LNCaP clone FGC (cell line): ENCODE results near the gene GGNBP2.
"Not testable (repeated sequence)": the region's sequence is repeated elsewhere in the genome, so short reads cannot be mapped to it uniquely, and the experiment has no call there.

ENCODE experiments used
- DNase-seq: peaks from one replicate; pipeline ENCODE4 v3.0.0-alpha.2; 2011; ENCODE audit warnings: low read depth
- H3K4me3 ChIP-seq: 2 replicates; pipeline ENCODE4 v1.5.1; 2011; ENCODE audit warnings: mild to moderate bottlenecking, low read depth, low read length, control low read depth
- TF ChIP-seq, protein P1 (sequence below): IDR thresholded peaks from 2 replicates; pipeline ENCODE4 v1.5.1; 2012; ENCODE audit warnings: mild to moderate bottlenecking; ENCODE audit not compliant: control insufficient read depth, insufficient read depth; ENCODE audit errors: extremely low read depth

The GGNBP2 gene

DNA sequence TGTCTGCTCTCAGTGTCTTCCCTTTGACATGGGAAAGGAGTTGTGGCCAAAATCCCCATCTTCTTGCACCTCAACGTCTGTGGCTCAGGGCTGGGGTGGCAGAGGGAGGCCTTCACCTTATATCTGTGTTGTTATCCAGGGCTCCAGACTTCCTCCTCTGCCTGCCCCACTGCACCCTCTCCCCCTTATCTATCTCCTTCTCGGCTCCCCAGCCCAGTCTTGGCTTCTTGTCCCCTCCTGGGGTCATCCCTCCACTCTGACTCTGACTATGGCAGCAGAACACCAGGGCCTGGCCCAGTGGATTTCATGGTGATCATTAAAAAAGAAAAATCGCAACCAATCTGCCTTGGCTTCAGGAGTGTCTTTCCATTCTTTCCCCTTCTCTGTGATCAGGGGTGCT is 55.7 kb downstream of the GGNBP2 start:
- no peak for DNase-seq
- TF ChIP-seq, protein P1, sequence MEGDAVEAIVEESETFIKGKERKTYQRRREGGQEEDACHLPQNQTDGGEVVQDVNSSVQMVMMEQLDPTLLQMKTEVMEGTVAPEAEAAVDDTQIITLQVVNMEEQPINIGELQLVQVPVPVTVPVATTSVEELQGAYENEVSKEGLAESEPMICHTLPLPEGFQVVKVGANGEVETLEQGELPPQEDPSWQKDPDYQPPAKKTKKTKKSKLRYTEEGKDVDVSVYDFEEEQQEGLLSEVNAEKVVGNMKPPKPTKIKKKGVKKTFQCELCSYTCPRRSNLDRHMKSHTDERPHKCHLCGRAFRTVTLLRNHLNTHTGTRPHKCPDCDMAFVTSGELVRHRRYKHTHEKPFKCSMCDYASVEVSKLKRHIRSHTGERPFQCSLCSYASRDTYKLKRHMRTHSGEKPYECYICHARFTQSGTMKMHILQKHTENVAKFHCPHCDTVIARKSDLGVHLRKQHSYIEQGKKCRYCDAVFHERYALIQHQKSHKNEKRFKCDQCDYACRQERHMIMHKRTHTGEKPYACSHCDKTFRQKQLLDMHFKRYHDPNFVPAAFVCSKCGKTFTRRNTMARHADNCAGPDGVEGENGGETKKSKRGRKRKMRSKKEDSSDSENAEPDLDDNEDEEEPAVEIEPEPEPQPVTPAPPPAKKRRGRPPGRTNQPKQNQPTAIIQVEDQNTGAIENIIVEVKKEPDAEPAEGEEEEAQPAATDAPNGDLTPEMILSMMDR, result no peak
- H3K4me3 ChIP-seq, result peak overlapping the region; percentile 92

DNA sequence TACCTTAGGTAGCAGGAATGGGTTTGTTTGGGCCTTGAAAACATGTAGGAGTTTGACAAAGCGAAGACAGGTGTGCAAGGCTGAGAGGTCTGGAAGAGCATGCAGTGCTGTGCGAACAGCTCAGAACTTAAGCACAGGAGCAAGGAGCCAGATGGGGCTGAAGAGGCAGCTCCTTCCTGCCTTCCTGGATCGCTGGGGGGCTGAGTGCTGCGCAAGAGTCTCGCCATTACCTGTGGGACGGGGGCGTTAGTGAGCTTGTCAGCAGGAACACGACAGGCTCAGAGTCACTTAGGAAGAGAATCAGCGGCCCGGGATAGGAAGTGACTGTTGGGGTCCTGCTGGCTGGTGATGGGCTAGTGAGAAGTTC is 56.2 kb downstream of the GGNBP2 start:
- TF ChIP-seq, protein P1, result 0 out of 2 replicates have a peak, but pooled peaks have one; percentile 2
- no peak for DNase-seq
- peak overlapping the region; percentile 92 for H3K4me3 ChIP-seq

DNA sequence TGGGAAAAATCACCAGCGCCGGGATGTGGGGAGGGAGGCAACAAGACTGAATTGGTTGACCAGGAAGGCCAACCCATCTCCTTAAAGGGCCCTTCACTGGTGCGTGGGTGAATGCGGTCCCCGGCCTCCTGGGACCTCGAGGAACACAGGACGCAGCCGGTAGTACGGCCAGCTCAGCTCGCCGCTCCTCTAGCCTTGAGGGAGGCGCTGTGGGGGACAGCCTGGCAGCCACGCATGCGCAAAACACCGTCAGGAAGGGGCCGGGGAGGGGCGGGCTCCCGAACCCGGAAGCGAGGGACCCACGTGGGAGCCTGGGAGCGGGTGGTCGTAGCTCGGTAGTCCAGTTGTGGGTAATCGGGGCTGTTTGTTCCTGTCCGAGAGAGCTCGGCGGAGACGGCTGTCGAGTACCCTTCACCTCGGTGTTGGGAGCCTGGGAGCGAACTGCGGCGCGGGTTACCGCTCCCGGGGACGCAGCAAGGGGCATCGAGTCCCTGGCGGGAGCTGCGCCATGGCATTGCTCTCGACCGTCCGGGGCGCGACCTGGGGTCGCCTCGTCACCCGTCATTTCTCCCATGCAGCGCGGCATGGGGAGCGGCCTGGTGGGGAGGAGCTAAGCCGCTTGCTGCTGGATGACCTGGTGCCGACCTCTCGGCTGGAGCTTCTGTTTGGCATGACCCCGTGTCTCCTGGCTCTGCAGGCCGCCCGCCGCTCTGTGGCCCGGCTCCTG is 56.7 kb downstream of the GGNBP2 start, which contains the start of gene MRM1:
Gene MRM1 (plus strand): TSS at position 281 of the 727 bp plus-strand sequence. CDS start 228 bp downstream, at position 509.
- H3K4me3 ChIP-seq, result peak within 1 kb of the TSS; percentile 92

DNA sequence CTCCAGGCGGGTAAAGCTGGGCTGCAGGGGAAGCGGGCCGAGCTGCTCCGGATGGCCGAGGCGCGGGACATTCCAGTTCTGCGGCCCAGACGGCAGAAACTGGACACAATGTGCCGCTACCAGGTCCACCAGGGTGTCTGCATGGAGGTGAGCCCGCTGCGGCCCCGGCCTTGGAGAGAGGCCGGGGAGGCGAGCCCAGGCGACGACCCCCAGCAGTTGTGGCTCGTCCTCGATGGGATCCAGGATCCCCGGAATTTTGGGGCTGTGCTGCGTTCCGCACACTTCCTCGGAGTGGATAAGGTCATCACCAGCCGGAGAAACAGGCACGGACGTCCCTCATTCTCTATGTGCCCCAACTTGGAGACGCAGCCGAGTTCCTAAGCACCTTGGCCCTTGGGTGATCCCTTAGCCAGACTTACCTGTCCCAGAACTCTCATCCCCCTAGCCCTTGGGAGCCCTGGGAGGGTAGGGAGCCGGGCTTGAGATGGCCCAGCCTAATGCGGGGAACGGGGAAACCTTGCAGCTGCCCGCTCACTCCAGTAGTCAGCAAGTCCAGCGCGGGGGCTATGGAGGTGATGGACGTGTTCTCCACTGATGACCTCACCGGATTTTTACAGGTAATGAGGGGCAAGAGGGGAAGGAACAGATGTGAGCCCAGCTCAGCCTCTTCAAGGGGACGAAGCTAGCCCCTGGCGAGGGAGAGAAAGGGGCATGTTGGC is 57.5 kb downstream of the GGNBP2 start:
- H3K4me3 ChIP-seq, result peak overlapping the region; percentile 92
- TF ChIP-seq, protein P1, result no peak
- DNase-seq, result no peak

More for the DNA sequence above, 56.7 kb downstream of the GGNBP2 start, which contains the start of gene MRM1:
- DNase-seq, result peak; percentile 70
- TF ChIP-seq, protein P1, result peak; percentile 43

DNA sequence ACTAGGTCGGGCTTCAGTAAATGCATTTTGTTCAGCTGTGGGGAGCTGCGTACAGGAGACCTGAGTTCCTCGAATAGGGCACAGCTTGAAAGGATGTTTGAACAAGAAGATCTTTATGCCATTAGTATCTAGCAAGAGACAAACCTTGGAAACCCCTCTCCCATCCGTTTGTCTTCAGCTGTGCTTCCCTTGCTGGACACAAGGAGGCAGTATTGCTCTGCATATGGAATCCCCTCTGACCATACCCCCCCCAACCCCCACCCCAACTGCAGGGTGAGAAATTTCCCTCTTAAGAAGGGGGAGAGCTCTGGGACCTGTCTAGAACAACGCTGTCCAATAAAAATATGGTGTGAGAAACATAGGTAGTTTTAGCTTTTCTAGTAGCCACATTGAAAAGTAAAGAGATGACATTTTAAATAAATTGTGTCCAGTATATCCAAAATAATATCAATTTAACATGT is 58.2 kb downstream of the GGNBP2 start:
- no peak for DNase-seq
- peak overlapping the region; percentile 92 for H3K4me3 ChIP-seq
- TF ChIP-seq, protein P1, result peak; percentile 91

DNA sequence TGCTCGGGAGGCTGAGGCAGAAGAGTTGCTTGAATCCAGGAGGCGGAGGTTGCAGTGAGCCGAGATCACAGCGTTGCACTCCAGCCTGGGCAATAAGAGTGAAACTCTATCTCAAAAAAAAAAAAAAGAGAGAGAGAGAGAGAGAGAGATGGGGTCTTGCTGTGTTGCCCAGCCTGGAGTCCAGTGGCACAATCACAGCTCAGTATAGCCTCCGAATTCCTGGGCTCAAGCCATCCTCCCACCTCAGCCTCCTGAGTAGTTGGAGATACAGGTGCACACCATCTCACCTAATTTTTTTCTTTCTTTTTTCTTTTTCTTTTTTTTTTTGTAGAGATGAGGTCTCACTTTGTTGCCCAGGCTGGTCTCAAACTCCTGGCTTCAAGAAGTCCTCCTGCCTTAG is 60.3 kb downstream of the GGNBP2 start:
- not testable (repeated sequence) for DNase-seq, H3K4me3 ChIP-seq

DNA sequence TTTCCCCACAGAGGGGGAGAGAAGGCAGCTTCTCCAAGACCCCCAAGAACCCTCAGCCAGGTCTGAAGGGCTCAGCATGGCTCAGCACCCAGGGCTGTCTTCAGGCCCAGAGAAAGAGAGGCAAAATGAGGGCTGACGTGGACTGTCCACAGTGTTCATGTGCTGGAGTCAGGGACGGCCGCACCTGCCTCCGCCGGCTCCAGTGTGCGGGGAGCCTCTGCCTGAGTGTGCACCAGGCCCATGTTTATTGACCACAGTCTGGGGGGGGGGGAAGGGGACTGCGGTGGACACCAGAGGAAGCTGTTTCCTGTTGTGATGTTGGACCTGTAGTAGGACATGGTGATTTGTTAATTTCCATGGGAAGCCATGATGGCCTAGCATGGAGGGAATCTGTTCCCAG is 63.6 kb downstream of the GGNBP2 start:
- no peak for DNase-seq
- no peak overlapping the region for H3K4me3 ChIP-seq
- TF ChIP-seq, protein P1, result no peak
